Measurements from ENCODE around the gene ARFGEF3.

The ARFGEF3 gene

DNA sequence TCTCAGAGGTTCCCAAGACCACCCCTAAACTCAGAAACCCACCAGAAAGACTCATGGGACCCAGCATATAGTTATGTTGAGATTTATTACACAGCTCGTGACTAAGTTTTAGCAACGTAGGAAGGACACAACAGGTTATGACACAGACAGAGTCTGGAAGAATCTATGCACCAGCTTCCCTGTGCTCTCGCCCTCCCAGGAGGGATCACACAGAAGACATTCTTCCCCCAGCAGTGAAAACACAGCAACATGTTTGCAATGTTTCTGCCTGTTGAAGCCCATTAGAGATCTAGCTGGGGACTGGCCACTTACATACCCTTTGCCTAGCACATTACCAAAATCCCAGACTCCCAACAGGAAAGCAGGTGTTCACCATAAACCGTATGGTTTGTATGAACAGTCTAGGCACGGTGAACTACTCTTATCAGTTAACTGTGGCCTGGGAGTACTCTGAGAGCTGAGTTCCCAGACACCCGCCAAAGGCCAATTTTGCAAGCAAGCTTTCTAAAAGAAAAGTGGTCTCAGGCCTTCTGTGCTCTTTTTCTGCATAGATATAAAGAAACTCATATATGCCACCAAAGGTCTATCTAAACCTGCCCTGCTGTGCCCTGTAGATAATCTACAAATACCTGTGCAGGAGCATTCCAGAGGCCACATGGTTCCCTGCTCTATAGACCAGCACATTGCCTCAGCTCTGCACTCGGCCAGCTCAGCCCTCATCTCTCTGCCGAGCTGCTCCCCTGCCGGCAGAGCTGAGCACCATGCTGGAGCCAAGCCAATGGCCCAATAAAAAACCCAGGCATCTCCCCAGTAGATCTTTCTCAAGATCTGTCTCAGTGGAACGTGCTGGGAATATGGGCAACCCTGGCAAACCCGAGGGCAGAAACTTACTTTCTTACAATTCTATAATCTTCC, 146.3 kb downstream of the ARFGEF3 start:
- 85 to 87% methylated on average over 7 to 10 of the region's 11 CpGs for WGBS, 2 experiments (ENCODE audit: insufficient coverage in 2 of 2)
- no peaks in the 10 kb centered on the region for H3K36me3 ChIP-seq (ENCODE audit: control insufficient read depth, insufficient read depth, low read length)

DNA sequence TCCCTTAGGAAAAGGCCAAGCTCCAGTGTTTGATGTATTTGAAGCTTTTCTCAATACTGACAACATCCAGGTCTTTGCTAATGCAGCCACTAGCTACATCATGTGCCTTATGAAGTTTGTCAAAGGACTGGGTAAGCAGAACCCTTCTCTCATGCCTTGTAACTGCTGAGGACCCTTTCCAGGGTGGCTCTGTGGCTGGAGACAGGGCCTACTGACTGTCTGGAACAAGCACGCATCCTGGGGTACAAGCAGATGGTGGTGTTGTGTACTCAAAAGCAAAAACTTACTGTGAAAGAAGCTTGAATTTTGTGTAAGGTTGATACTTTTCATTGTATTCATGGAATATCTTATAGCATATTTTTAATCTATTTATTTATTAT, 147.0 kb downstream of the ARFGEF3 start:
- H3K36me3 ChIP-seq (ENCODE audit: control insufficient read depth, insufficient read depth, low read length): no peaks in the 10 kb centered on the region
- 100% methylated on average over 1 of the region's 1 CpG; no CpG with 5 or more reads in 1 of the 2 experiments for WGBS, 2 experiments (ENCODE audit: insufficient coverage in 2 of 2)
- no peak overlapping the region for H3K4me3 ChIP-seq (ENCODE audit: extremely low read depth, insufficient read depth, low read length, poor library complexity, severe bottlenecking)
- no peak overlapping the region for H3K27ac ChIP-seq (ENCODE audit: low read depth, low read length, severe bottlenecking)
- H3K9me3 ChIP-seq (ENCODE audit: control insufficient read depth, low read length): no peaks in the 10 kb centered on the region
- H3K4me1 ChIP-seq (ENCODE audit: control insufficient read depth, insufficient read depth, low read length, poor library complexity, severe bottlenecking): no peaks in the 10 kb centered on the region

More for the DNA sequence above, 146.3 kb downstream of the ARFGEF3 start:
- H3K9me3 ChIP-seq (ENCODE audit: control insufficient read depth, low read length): no peaks in the 10 kb centered on the region
- H3K27ac ChIP-seq (ENCODE audit: low read depth, low read length, severe bottlenecking): no peak overlapping the region
- H3K4me3 ChIP-seq (ENCODE audit: extremely low read depth, insufficient read depth, low read length, poor library complexity, severe bottlenecking): no peak overlapping the region
- no peaks in the 10 kb centered on the region for H3K4me1 ChIP-seq (ENCODE audit: control insufficient read depth, insufficient read depth, low read length, poor library complexity, severe bottlenecking)

- H3K36me3 ChIP-seq (ENCODE audit: control insufficient read depth, insufficient read depth, low read length): no peaks in the 10 kb centered on the region
- H3K4me3 ChIP-seq (ENCODE audit: extremely low read depth, insufficient read depth, low read length, poor library complexity, severe bottlenecking): no peak overlapping the region
- H3K4me1 ChIP-seq (ENCODE audit: control insufficient read depth, insufficient read depth, low read length, poor library complexity, severe bottlenecking): no peaks in the 10 kb centered on the region
- H3K27ac ChIP-seq (ENCODE audit: low read depth, low read length, severe bottlenecking): no peak overlapping the region
- H3K9me3 ChIP-seq (ENCODE audit: control insufficient read depth, low read length): no peaks in the 10 kb centered on the region
- 80 to 100% methylated on average over 1 of the region's 1 CpG for WGBS, 2 experiments (ENCODE audit: insufficient coverage in 2 of 2)
Observed at GRCh38 chr6:138309695-138310094, 148.0 kb downstream of the ARFGEF3 start.

GRCh38 chr6:138310294-138310693, 148.6 kb downstream of the ARFGEF3 start:
- H3K27ac ChIP-seq (ENCODE audit: low read depth, low read length, severe bottlenecking): no peak overlapping the region
- no peaks in the 10 kb centered on the region for H3K9me3 ChIP-seq (ENCODE audit: control insufficient read depth, low read length)
- no peaks in the 10 kb centered on the region for H3K36me3 ChIP-seq (ENCODE audit: control insufficient read depth, insufficient read depth, low read length)
- 88 to 90% methylated on average over 2 to 3 of the region's 3 CpGs for WGBS, 2 experiments (ENCODE audit: insufficient coverage in 2 of 2)
- no peak overlapping the region for H3K4me3 ChIP-seq (ENCODE audit: extremely low read depth, insufficient read depth, low read length, poor library complexity, severe bottlenecking)
- H3K4me1 ChIP-seq (ENCODE audit: control insufficient read depth, insufficient read depth, low read length, poor library complexity, severe bottlenecking): no peaks in the 10 kb centered on the region

DNA sequence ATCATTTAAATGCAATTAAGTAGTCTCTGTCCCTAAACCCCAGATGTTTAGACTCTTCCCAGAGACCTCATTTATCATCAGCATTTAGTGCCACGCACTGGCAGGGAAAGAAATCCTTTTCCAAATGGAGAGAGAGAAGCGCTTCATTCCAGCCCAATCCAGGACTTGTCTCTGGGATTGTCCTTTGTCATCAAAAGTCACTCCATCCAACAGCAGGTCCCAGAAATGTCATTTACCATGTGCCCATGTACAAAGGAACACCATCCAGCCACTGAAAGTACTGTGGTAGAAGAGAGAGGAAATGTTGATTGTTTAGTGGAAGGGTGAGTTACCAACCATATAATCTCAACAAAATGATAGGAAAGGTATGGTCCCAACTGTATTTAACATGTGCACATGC, 149.1 kb downstream of the ARFGEF3 start:
- Histone ChIP-seq H3K9me3 (ENCODE audit: control insufficient read depth, low read length) (no peaks in the 10 kb centered on the region), H3K27ac (ENCODE audit: low read depth, low read length, severe bottlenecking) (no peak overlapping the region), H3K36me3 (ENCODE audit: control insufficient read depth, insufficient read depth, low read length) (no peaks in the 10 kb centered on the region), H3K4me3 (ENCODE audit: extremely low read depth, insufficient read depth, low read length, poor library complexity, severe bottlenecking) (no peak overlapping the region), H3K4me1 (ENCODE audit: control insufficient read depth, insufficient read depth, low read length, poor library complexity, severe bottlenecking) (no peaks in the 10 kb centered on the region)
- WGBS, 2 experiments (ENCODE audit: insufficient coverage in 2 of 2): 80 to 100% methylated on average over 1 of the region's 2 CpGs

GRCh38 chr6:138311268-138311667, 149.5 kb downstream of the ARFGEF3 start:
- H3K27ac ChIP-seq (ENCODE audit: low read depth, low read length, severe bottlenecking): no peak overlapping the region
- 93 to 95% methylated on average over 10 to 11 of the region's 13 CpGs for WGBS, 2 experiments (ENCODE audit: insufficient coverage in 2 of 2)

DNA sequence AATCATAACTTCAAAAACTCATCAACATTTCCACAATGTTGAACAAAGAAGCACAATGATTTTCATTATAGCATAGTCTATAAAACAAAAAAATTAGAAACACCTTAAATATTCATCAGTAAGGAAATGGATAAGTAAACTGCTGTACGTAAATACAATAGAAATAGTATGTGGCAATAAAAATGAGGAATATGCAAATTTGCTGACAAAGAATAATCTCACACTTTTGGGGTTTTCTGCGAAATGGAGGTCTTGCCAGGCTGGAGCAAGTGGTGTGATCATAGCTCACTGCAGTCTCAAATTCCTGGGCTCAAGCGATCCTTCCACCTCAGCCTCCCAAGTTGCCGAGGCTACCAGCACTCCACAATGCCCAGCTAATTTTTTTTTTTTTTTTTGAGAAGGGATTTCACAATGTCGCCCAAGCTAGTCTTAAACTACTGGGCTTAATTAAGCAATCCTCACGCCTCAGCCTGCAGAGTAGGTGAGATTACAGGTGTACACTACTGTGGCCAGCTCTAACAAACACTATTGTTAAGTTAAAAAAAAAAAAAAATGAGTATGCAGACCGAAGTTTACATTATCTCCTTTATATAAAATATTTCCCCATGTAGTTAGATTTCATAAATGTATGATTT, 157.1 kb downstream of the ARFGEF3 start:
- no peaks in the 10 kb centered on the region for H3K9me3 ChIP-seq (ENCODE audit: control insufficient read depth, low read length)
- WGBS, 2 experiments (ENCODE audit: insufficient coverage in 2 of 2): 89 to 100% methylated on average over 1 of the region's 7 CpGs
- H3K4me3 ChIP-seq (ENCODE audit: extremely low read depth, insufficient read depth, low read length, poor library complexity, severe bottlenecking): no peak overlapping the region
- H3K27ac ChIP-seq (ENCODE audit: low read depth, low read length, severe bottlenecking): no peak overlapping the region
- no peaks in the 10 kb centered on the region for H3K4me1 ChIP-seq (ENCODE audit: control insufficient read depth, insufficient read depth, low read length, poor library complexity, severe bottlenecking)
- no peaks in the 10 kb centered on the region for H3K36me3 ChIP-seq (ENCODE audit: control insufficient read depth, insufficient read depth, low read length)

More at GRCh38 chr6:138311268-138311667, 149.5 kb downstream of the ARFGEF3 start:
- H3K4me1 ChIP-seq (ENCODE audit: control insufficient read depth, insufficient read depth, low read length, poor library complexity, severe bottlenecking): no peaks in the 10 kb centered on the region
- no peak overlapping the region for H3K4me3 ChIP-seq (ENCODE audit: extremely low read depth, insufficient read depth, low read length, poor library complexity, severe bottlenecking)
- no peaks in the 10 kb centered on the region for H3K36me3 ChIP-seq (ENCODE audit: control insufficient read depth, insufficient read depth, low read length)
- no peaks in the 10 kb centered on the region for H3K9me3 ChIP-seq (ENCODE audit: control insufficient read depth, low read length)

DNA sequence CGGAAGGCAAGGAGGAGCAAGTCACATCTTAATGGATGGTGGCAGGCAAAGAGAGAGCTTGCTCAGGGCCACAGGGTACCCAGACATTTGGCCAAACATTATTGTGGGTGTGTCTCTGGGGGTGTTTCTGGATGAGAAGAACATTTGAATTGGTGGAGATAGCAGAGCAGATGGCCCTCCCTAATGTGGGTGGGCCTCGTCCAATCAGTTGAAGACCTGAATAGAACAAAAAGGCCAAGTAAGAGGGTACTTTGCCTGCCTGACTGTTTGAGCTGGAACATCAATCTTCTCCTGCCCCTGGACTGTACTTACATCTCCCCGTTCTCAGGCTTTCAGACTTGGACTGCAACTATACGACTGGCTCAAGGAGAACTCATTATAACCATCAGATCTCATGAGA, 160.2 kb downstream of the ARFGEF3 start:
- Histone ChIP-seq H3K27ac (ENCODE audit: low read depth, low read length, severe bottlenecking) (no peak overlapping the region), H3K4me1 (ENCODE audit: control insufficient read depth, insufficient read depth, low read length, poor library complexity, severe bottlenecking) (no peaks in the 10 kb centered on the region), H3K9me3 (ENCODE audit: control insufficient read depth, low read length) (no peaks in the 10 kb centered on the region), H3K36me3 (ENCODE audit: control insufficient read depth, insufficient read depth, low read length) (no peaks in the 10 kb centered on the region), H3K4me3 (ENCODE audit: extremely low read depth, insufficient read depth, low read length, poor library complexity, severe bottlenecking) (no peak overlapping the region)
- WGBS, 2 experiments (ENCODE audit: insufficient coverage in 2 of 2): 94 to 100% methylated on average over 3 of the region's 4 CpGs

GRCh38 chr6:138323821-138324220, 162.1 kb downstream of the ARFGEF3 start:
- 88 to 92% methylated on average over 12 to 13 of the region's 13 CpGs for WGBS, 2 experiments (ENCODE audit: insufficient coverage in 2 of 2)
- Histone ChIP-seq H3K4me1 (ENCODE audit: control insufficient read depth, insufficient read depth, low read length, poor library complexity, severe bottlenecking) (no peaks in the 10 kb centered on the region), H3K27ac (ENCODE audit: low read depth, low read length, severe bottlenecking) (no peak overlapping the region), H3K9me3 (ENCODE audit: control insufficient read depth, low read length) (no peaks in the 10 kb centered on the region), H3K4me3 (ENCODE audit: extremely low read depth, insufficient read depth, low read length, poor library complexity, severe bottlenecking) (no peak overlapping the region), H3K36me3 (ENCODE audit: control insufficient read depth, insufficient read depth, low read length) (no peaks in the 10 kb centered on the region)

DNA sequence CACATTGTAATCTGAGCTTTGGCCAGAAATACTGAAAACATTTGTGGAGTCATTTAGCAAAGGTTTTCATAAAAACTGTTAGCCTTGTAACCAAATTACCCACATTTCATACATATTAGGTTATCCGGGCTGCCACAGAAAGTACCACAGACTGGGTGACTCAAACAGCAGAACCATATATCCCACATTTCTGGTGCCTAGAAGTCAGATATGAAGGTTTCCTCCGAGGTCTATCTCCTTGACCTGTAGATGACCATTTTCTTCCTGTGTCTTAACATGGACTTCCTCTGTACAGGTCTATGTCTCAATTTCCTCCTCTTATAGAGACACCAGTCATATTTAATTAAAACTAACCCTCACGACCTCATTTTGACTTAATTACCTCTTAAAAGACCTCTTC, 166.5 kb downstream of the ARFGEF3 start:
- no peak overlapping the region for H3K27ac ChIP-seq (ENCODE audit: low read depth, low read length, severe bottlenecking)
- WGBS, 2 experiments (ENCODE audit: insufficient coverage in 2 of 2): 74 to 93% methylated on average over 2 to 3 of the region's 3 CpGs
- no peak overlapping the region for H3K4me3 ChIP-seq (ENCODE audit: extremely low read depth, insufficient read depth, low read length, poor library complexity, severe bottlenecking)
- no peaks in the 10 kb centered on the region for H3K9me3 ChIP-seq (ENCODE audit: control insufficient read depth, low read length)
- no peaks in the 10 kb centered on the region for H3K36me3 ChIP-seq (ENCODE audit: control insufficient read depth, insufficient read depth, low read length)
- no peaks in the 10 kb centered on the region for H3K4me1 ChIP-seq (ENCODE audit: control insufficient read depth, insufficient read depth, low read length, poor library complexity, severe bottlenecking)

- no peak overlapping the region for H3K27ac ChIP-seq (ENCODE audit: low read depth, low read length, severe bottlenecking)
Observed at GRCh38 chr6:138330763-138331162, 169.0 kb downstream of the ARFGEF3 start.

More at GRCh38 chr6:138330763-138331162, 169.0 kb downstream of the ARFGEF3 start:
- Histone ChIP-seq H3K4me3 (ENCODE audit: extremely low read depth, insufficient read depth, low read length, poor library complexity, severe bottlenecking) (no peak overlapping the region), H3K9me3 (ENCODE audit: control insufficient read depth, low read length) (no peaks in the 10 kb centered on the region), H3K36me3 (ENCODE audit: control insufficient read depth, insufficient read depth, low read length) (no peaks in the 10 kb centered on the region), H3K4me1 (ENCODE audit: control insufficient read depth, insufficient read depth, low read length, poor library complexity, severe bottlenecking) (no peaks in the 10 kb centered on the region)
- 89% methylated on average over 1 of the region's 1 CpG; no CpG with 5 or more reads in 1 of the 2 experiments for WGBS, 2 experiments (ENCODE audit: insufficient coverage in 2 of 2)
